Thyroid gland (tissue), 4 donors: Measurements from ENCODE around the gene OR9K2.

Experiments used
- CTCF ChIP-seq, 6 experiments: fragments of 200-600 bp in 3 of 6; fragments of 450-650 bp in 3 of 6; sonication (generic) in 3 of 6; IDR thresholded peaks; one replicate each; pipeline ENCODE4 v1.5.1; 2016 to 2019; ENCODE audit warnings: antibody characterized with exemption in 6 of 6, mild to moderate bottlenecking in 2 of 6, inconsistent platforms in 1 of 6, moderate library complexity in 1 of 6
- POLR2A ChIP-seq, 2 donors: fragments of 450-650 bp; IDR thresholded peaks; one replicate each; pipeline ENCODE4 v1.6.1; 2017; ENCODE audit warnings: antibody characterized with exemption in 2 of 2, mild to moderate bottlenecking in 2 of 2, moderate library complexity in 1 of 2

- TF ChIP-seq CTCF (IDR thresholded peaks at IDR 0.05) (no peak), POLR2A (IDR thresholded peaks at IDR 0.05) (no peak)
Observed at GRCh38 chr12:55116152-55116551, 10.1 kb upstream of the OR9K2 start.
